Osteoblast (primary cell): ENCODE results near the gene MYT1. TPM values are rescaled to one million over a fixed set of nuclear protein-coding genes. Genes with fewer than 3 reads are reported as not detected.

Experiments
- DNase-seq: peaks from one replicate; pipeline ENCODE4 v3.0.0; 2011; ENCODE audit warnings: low spot score, mixed read lengths; ENCODE audit not compliant: insufficient read length; ENCODE audit errors: missing footprints
- H2AFZ ChIP-seq: 2 replicates; pipeline ENCODE4 v1.6.0; 2011; ENCODE audit warnings: mild to moderate bottlenecking, low read length
- H3K27ac ChIP-seq: 2 replicates; pipeline ENCODE4 v1.5.1; 2011; ENCODE audit warnings: mild to moderate bottlenecking, low read depth, low read length, moderate library complexity
- H3K27me3 ChIP-seq: 2 replicates; pipeline ENCODE4 v1.6.0; 2012; ENCODE audit warnings: mild to moderate bottlenecking, control low read depth, inconsistent platforms, low read length, moderate library complexity; ENCODE audit not compliant: insufficient read depth
- H3K36me3 ChIP-seq: 2 replicates; pipeline ENCODE4 v1.5.1; 2011; ENCODE audit warnings: mild to moderate bottlenecking, low read length, control low read depth, moderate library complexity; ENCODE audit not compliant: insufficient read depth
- H3K4me1 ChIP-seq: 2 replicates; pipeline ENCODE4 v1.5.1; 2011; ENCODE audit warnings: mild to moderate bottlenecking, low read length, control low read depth, moderate library complexity; ENCODE audit not compliant: insufficient read depth
- H3K4me2 ChIP-seq: 2 replicates; pipeline ENCODE4 v1.6.0; 2011; ENCODE audit warnings: mild to moderate bottlenecking, low read length; ENCODE audit not compliant: insufficient read depth
- H3K4me3 ChIP-seq: fragments of 200-600 bp; sonication (generic); 3 replicates; pipeline ENCODE4 v1.5.1; 2012; ENCODE audit warnings: mild to moderate bottlenecking, low read length, inconsistent platforms; ENCODE audit not compliant: insufficient read depth
- H3K79me2 ChIP-seq: 2 replicates; pipeline ENCODE4 v1.6.0; 2012; ENCODE audit warnings: mild to moderate bottlenecking, low read length, control low read depth, inconsistent platforms; ENCODE audit not compliant: insufficient read depth
- H3K9me3 ChIP-seq: 2 replicates; pipeline ENCODE4 v1.5.1; 2011; ENCODE audit warnings: low read depth, low read length, control low read depth
- H4K20me1 ChIP-seq: 2 replicates; pipeline ENCODE4 v1.6.0; 2012; ENCODE audit warnings: mild to moderate bottlenecking, low read length, control low read depth; ENCODE audit not compliant: insufficient read depth
- CTCF ChIP-seq: IDR thresholded peaks from 2 replicates; pipeline ENCODE4 v1.5.1; 2011; ENCODE audit warnings: mild to moderate bottlenecking, low read depth, low read length, moderate library complexity; ENCODE audit errors: extremely low read depth
- total RNA-seq: library from RNA; depleted of rRNA; stranded (reverse); fragments of >200 nt; gene quantifications from 2 replicates; pipeline ENCODE4 v1.2.3, GENCODE V29; 2012

MYT1 gene
- total RNA-seq, 1 donor, result not detected

- Histone ChIP-seq H3K27me3 (peaks cover 3% of the 10 kb centered on the region), H3K4me2 (no peak overlapping the region), H2AFZ (no peak overlapping the region), H3K4me1 (peaks cover 14% of the 10 kb centered on the region), H3K79me2 (no peaks in the 10 kb centered on the region), H4K20me1 (no peaks in the 10 kb centered on the region), H3K4me3 (no peak overlapping the region), H3K27ac (no peak overlapping the region), H3K9me3 (no peaks in the 10 kb centered on the region), H3K36me3 (no peaks in the 10 kb centered on the region)
- DNase-seq, result no peak
- no peak for TF ChIP-seq CTCF
Observed at GRCh38 chr20:64228751-64229506, 64.7 kb downstream of the MYT1 start.

GRCh38 chr20:64229507-64230061 is 65.3 kb downstream of the MYT1 start:
- Histone ChIP-seq H3K27me3 (peaks cover 3% of the 10 kb centered on the region), H3K79me2 (no peaks in the 10 kb centered on the region), H3K27ac (no peak overlapping the region), H3K4me3 (no peak overlapping the region), H3K36me3 (no peaks in the 10 kb centered on the region), H3K4me2 (no peak overlapping the region), H4K20me1 (no peaks in the 10 kb centered on the region), H2AFZ (no peak overlapping the region), H3K4me1 (peaks cover 8% of the 10 kb centered on the region), H3K9me3 (no peaks in the 10 kb centered on the region)
- DNase-seq, result no peak
- no peak for TF ChIP-seq CTCF

- Histone ChIP-seq H3K79me2 (no peaks in the 10 kb centered on the region), H2AFZ (no peak overlapping the region), H4K20me1 (no peaks in the 10 kb centered on the region), H3K27me3 (peaks cover 3% of the 10 kb centered on the region), H3K9me3 (no peaks in the 10 kb centered on the region), H3K4me1 (no peaks in the 10 kb centered on the region), H3K4me3 (no peak overlapping the region), H3K4me2 (no peak overlapping the region), H3K27ac (no peak overlapping the region), H3K36me3 (no peaks in the 10 kb centered on the region)
- DNase-seq, result no peak
- no peak for TF ChIP-seq CTCF
Observed at GRCh38 chr20:64230461-64231145, 66.4 kb downstream of the MYT1 start.
